HG03196 (cell line): ENCODE data around the gene RARS1.

Experiments used
- ATAC-seq: cut with Tn5 transposase; IDR thresholded peaks from one replicate; pipeline ENCODE4 v1.9.1; 2021; ENCODE audit not compliant: unreplicated experiment

The RARS1 gene

GRCh38 chr5:168553377-168554130 is 67.3 kb downstream of the RARS1 start:
- ATAC-seq = no peak

GRCh38 chr5:168557389-168557788 is 71.1 kb downstream of the RARS1 start:
- no peak for ATAC-seq

GRCh38 chr5:168562279-168562678 is 76.0 kb downstream of the RARS1 start:
- no peak for ATAC-seq

DNA sequence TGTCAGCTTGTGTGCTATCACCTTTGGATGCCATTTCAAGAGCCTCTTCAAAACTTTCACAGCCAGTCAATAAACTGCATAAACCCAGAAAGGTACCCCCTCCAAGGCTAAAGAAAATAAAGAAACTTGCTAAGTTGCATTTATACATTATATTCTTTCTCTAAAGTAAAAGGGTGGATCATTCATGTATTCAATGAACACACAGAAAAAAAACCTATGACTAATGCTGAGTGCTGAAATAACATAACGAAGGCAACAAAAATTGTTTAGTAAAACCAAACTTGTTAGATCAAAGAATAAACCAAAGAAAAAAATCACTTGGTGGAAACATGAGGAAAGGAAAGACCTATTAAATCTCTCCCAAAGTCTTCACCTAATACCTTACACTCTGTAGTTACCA is 77.7 kb downstream of the RARS1 start:
- no peak for ATAC-seq

GRCh38 chr5:168568738-168569137 is 82.5 kb downstream of the RARS1 start:
- no peak for ATAC-seq
